ENCODE data around the gene AP3B1.

The AP3B1 gene

DNA sequence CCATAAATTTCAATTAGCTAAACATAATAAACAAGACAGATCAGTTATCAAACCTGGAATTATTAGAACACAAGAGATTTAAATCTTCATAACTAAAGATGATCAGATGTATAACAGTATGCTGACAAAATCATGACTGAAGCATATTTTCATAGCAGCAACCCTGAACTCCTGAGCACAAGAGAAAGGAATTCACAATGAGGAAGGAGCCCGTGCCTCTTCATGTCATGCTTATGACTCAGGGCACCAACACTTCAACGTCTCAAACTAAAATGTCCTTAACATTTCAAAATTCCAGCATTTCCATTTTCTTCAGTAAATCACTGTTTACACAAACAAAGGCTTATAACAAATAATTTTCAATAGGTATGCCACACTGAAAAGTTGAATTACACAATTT lies 6.7 kb downstream of the AP3B1 start:
- DNase-seq: no peak

DNA sequence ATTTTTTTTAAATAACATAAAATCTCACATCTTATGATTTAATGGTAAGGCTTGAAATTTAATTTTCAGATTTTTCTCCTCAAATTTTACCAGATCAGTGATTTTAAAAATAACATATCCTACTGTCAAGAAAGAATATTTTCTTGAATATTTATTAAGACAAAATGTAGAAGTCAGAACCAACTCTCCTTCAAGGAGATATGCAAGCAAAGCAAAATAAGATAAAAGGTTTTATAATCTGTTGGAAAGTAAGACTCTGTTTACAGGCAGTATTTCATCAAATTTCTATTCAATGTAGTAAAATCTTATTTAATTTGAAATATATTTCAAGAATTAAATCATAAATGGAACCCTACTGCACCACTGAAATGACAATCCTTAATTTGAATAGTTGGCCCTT lies 7.3 kb downstream of the AP3B1 start:
- DNase-seq: no peak

DNA sequence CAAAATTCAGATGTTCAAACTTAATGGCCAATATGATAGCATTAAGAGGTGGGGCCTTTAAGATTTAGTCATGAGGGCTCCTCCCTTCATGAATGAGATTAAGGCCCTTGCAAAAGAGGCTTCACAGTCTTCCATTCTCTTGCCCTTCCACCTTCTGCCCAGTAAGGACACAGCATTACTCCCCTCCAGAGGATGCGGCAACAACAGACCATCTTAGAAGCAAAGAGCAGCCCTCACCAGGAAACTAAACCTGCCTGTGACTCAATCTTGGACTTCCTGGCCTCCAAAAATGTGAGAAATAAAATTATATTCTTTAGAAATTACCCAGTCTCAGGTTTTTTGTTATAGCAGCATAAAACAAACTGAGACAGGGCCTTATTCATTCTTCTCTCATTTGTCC lies 8.2 kb downstream of the AP3B1 start:
- no peak for DNase-seq

DNA sequence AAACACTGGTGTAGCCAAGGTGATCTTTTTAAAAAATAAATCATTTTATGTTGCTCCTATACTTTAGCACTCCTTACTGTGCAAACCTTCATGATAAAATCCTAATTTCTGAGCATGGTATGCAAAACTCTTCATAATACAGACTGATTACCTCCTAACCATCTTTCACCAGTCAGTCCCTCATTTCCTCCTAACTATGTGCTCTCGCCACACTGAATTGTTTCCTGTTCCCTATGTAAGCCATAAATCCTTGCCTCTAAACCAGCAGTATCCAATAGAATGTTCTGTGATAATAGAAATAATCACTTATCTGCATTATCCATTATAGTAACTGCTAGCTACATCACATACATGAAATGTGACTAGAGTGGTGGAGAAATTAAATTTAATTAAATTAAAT lies 10.7 kb downstream of the AP3B1 start:
- DNase-seq: no peak

DNA sequence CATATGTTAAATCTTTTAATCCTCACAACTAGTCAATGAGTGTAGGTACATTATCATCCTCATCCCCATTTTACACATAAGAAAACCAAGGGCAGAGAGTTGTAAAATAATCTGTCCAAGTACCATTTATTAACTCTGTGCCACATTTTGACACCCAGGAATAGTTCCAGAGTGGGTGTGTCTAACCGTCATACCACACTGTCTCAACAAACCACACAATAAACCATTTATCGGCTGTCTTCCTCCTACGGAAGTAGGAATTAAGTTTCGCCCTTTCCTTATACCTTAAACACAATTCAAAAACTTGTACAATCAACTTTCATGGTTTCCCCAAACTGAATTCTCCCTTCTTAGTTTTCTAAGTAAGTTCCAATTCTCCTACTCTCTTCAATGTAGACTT lies 11.4 kb downstream of the AP3B1 start:
- DNase-seq: no peak

DNA sequence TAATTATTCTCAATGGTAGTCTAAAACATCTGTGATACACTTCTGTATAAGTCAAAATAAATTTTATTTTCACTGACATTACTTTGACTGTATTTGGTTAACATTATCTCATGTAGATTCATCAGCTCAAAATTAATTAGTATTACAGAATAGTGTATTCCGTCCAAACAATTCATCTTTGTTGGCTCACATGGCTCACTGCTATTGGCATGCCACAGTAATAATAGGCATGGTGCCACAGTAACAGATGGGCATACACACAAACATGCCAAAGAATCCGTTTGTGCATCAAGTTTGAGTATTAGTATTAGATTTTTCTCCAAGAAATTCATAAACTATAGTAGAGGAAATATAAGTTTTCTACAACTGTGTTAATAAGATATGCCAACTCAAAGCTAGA lies 14.2 kb downstream of the AP3B1 start:
- no peak for DNase-seq

DNA sequence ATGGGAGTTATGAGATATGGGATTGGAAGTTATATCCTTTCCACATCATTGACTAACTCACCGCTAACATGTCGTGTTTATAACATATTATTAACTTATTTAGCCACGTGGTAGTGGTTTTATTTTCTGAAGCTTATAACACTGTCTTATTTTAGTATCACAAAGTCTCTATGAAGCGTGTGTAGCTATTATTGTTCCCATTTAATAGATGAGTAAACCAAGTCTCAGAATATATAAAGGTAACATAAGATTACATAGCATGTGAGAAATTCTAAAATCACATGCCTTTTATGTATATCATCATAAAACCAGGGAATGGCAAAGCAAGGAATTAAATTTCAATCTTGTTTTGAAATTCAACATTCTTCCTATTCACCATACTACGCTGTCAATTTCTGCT lies 15.3 kb downstream of the AP3B1 start:
- no peak for DNase-seq

DNA sequence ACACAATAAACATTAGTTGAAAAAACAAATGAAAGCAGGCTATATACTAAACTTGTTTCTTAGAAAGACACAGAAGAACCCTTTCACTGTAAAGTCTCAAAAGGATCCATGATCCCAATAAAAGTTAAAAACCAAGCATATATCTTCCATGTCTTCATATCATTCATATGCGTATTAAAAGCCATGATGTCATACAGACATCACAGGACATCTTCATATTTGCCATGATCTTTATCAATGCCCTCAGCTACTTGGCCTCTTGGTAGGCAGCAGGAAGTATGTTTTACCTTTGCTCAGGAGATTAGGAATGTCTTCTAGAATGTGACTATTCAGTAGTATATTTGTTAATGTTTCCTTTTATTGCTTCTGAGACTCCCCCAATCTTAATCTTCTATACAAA lies 16.8 kb downstream of the AP3B1 start:
- no peak for DNase-seq

DNA sequence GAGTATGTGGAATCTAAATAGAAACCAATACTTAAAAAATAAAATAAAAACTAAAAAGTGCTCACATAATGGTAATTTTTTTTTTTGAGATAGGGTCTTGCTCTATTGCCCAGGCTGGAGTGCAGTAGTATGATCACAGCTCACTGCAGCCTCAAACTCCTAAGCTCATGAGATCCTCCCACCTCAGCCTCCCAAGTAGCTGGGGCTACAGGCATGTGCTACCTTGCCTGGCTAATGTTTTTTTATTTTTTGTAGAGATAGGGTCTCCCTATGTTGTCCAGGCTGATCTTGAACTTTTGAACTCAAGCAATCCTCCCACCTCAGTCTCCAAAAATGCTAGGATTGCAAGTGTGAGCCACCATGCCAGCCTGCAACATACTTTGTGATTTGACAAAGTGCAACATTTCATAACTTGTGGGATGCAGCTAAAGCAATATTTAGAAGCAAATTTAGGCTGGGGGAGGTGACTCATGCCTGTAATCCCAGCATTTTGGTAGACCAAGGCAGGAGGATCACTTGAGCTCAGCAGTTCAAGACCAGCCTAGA lies 18.4 kb downstream of the AP3B1 start:
- no peak for DNase-seq

DNA sequence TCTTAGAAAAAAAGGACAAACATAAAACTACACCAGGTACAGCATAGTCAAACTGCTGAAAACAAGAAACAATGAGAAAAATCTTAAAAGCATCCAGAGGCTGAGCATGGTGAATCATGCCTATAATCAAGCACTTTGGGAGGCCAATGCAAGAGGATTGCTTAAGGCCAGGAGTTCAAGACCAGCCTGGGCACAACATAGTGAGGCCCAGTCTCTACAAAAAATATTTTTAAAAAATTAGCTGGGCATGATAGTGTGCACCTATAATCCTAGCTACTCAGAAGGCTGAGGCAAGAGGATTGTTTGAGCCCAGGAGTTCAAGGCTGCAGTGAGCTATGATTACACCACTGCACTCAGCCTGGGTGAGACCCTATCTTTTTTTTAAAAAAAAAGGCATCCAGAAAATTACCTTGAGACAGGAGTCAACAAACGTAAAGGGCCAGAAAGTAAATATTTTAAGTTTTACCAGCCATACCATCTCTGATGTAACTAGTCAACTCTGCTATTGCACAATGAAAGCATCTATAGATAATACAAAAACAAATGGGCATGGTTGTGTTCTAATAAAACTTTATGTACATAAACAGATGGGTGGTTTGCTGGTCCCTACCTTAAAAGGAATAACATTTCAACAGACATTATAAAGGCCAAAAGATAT lies 19.8 kb downstream of the AP3B1 start:
- DNase-seq: no peak

DNA sequence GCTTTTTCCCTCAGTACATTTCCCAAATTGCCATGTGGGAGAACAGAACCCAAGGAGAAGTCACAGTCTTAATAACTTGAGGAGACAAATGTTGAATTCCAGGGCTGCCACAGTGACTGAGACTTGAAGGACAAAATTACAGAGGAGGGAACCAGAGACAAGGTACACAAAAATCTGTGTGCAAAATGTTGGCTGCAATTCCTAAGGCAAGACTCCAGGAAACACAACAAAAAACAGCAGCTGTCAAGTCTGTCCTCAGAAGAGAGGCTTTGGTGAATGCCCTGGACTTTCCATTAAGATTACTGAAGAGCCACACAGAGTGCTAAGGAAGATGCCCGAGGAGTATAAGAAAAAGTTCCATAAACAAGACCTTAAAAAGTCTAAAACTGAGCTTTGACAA lies 21.1 kb downstream of the AP3B1 start:
- DNase-seq: no peak

DNA sequence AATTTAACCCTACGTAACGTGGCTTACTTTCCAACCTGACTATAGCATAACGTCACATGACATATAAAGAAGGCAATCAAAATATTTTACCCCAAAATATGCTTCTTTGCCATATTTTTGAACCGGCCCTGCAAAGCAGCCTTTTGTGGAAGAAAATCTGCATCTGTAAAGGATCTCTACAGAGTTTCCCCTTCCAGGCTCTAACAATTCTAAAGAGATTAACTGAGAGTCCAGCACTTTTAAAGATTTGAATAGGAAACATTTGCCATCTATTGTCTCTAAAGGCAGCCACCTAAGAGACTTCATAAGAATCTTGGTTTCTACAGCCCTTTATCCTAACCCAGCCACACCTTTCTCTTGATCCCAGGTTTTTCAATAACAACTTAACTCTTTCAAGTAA lies 22.7 kb downstream of the AP3B1 start:
- no peak for DNase-seq

DNA sequence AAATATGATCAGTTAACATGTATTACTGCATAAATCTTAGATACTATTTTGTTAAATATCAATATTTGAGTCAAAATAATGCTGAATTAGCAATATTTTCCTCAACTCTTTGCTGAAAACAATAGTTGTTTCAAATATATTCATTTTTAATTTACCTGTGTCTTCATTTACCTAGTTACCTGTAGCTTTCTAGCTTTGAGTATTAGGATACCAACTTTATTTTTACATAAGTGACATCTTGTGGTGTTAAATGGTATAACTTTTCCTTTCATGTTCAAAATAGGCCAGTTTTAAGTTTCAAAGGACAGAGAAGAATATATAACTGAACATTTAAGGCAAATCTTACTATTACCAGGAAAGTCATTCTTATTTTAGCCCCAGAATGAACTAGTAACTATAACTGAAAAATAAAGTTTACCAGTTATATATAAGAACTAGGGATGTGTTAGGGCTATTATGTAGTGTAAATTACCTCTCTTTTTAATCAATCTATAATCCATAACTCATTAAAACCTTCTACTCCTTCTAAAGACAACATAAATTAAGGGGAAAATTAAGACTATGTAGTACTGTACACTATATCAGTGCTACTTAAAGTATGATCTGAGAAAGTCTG lies 25.3 kb downstream of the AP3B1 start:
- no peak for DNase-seq

DNA sequence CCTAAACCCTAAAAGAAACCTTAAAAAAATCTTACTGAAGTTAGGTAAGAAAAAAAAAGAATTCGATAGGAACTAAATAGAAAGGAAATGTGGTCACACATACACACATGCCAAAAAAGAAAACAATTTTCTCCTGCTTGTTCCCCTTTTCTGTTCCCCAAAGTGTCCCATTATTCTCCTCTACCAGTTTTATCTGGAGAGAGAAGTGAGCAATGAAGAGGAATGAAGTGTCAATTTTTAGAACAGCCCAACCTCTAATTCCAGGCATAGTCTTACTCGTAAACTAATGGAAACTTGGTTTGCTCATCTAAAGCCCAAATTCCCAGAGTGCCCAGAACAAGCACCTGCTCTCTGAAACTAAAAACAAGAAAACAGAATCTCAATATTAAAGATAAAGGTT lies 26.1 kb downstream of the AP3B1 start:
- DNase-seq: no peak

DNA sequence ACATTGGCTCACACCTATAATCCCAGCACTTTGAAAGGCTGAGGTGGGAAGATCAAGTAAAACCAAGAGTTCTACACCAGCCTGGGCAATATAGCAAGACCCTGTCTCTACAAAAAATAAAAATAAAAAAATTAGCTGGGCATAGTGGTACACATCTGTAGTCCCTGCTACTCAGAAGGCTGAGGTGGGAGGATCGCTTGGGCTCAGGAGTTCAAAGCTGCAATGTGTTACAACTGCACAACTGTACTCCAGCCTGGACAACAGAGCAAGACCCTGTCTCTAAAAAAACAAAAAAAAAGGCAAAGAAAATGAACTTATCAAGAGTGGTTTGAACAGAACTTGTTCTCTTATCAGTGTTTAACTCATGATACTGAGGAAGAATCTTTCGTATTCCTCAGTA lies 29.3 kb downstream of the AP3B1 start:
- no peak for DNase-seq

DNA sequence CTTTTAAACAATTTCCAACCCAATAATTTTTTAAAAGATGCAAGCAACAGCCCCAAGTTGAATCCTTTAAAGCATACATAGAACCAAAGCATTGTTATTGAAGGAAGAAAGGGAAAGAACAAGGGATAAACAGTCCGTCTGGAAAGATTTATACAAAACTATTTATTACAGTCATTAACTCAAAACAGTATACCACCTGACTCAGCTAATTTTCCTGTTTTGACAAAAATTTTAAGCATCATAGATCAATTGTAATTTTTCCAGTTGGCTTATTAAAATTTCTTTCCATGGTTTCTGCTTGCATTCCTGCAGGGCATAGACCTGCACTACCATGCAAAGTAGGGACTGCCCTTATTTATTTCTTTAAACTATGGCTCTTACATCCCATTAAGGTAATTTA lies 29.9 kb downstream of the AP3B1 start:
- no peak for DNase-seq

DNA sequence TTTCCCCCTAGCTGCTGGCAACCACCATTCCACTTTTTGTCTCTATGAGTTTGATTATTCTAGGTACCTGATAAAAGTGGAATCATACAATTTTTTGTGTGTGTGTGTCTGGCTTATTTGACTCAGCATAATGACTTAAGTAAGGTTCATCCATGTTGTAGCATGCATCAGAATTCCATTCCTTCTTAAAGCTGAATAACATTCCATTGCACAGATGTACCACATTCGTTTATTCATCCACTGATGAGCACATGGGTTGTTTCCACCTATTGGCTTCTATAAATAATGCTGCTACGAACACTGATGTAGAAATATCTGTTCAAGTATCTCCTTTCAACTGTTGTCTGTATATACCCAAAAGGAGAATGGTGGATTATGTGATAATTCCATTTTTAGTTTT lies 33.7 kb downstream of the AP3B1 start:
- DNase-seq: no peak

DNA sequence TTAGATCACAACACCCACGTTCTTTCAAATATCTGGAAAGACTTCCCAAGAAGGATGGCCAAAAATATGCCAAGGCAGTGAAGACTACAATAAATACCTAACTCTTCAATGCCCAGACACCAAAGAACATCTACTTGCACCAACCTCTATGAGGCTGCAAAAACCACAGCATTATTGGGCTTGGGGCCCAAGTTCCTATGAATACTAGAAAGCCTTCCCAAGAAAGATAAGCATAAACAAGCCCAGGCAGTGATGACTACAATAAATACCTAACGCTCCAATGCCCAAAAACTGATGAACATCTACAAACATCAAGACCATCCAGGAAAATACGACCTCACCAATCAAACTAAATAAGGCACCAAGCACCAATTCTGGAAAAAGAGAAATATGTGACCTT lies 41.3 kb downstream of the AP3B1 start:
- no peak for DNase-seq

DNA sequence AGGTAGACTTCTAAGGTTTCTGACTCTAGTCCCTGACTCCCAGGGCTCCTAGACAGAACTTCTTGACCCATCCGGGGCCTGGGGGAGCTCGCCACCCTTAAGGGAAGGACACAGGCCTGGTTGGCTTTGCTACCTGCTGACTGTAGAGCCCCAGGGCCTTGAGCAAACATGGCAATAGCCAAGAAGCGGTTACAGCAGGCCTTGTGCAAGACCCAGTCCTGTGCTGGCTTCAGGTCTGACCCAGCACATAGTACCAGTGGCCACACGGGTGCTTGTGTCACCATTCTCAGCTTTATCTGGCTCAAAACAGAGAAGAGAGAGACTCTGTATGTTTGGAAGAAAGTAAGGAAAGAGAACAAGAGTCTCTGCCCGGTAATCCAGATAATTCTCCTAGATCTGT lies 41.8 kb downstream of the AP3B1 start:
- no peak for DNase-seq

DNA sequence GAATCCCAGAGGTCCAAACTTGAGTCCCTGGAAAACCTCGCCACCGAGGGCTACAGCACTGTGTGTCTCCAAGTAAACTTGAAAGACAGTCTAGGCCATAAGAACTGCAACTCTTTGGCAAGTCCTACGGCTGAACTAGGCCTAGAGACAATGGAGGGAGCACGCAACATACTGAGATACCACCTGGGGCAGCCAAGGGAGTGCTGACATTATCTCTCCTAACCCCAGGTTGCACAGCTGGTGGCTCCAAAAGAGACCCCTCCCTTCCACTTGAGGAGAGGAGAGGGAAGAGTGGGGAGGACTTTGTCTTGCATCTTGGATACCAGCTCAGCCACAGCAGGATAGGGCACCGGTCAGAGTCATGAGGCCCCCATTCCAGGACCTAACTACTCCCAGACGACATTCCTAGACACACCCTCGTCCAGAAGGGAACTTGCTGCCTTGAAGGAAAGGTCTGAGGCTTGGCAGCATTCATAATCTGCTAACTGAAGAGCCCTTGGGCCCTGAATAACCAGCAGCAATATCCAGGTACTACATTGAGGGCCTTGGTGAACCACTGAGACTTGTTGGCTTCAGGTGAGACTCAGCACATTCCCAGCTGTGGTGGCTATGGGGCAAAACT lies 42.7 kb downstream of the AP3B1 start:
- no peak for DNase-seq

DNA sequence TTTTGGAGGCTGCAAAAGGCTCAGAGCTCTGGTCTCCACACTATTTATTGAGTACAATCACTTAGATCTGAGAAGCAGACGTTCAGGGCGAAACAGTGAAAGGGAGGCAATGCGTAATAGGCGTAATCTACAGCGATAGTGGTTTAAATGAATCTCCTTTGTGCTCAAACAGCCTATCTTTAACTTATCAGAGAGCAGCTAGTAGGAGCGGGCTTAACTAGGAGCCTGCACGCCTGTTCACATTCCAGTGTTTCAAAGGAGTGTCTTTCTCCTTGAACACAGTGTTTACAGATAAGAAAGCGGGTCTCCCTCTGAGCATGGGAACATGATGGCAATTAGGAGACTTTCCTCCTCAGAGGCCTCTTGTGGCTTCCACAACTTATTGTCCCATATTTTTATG lies 49.4 kb downstream of the AP3B1 start:
- no peak for DNase-seq

DNA sequence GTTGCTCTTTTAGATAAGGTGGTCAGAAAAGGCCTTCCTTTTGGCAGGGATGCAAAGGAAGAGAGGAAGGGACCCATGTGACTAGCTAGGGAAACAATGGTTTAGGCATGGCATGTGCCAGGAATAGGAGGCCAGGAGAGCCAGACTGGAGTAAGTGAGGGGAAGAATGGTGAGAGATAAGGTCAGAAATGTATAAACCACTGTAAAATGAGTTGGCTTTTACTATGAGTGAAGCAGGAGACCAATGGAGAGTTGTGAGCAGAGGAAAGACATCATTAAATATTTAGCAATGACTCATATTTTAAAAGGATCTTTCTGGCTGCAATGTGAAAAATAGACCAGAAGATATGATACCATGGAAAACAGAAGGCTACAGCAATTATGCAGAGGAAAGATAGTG lies 50.9 kb downstream of the AP3B1 start:
- DNase-seq: no peak

DNA sequence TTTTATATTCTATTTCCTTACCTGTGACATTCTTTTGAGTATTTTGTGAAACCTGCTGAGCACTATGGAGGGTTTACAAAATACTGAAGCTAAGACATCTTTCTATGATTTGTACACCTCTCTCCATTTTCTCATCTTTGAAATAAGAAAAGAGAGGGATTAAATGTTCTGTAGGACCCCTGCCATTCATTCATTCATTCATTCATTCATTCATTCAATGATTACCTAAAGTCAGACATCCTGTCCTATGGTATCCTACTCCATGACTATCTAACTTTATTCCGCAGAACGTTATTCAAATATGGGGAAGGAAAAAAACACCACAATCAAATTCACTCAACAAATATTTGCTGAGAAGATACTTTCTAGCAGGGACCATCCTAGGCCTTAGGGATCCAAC lies 51.4 kb downstream of the AP3B1 start:
- DNase-seq: no peak

DNA sequence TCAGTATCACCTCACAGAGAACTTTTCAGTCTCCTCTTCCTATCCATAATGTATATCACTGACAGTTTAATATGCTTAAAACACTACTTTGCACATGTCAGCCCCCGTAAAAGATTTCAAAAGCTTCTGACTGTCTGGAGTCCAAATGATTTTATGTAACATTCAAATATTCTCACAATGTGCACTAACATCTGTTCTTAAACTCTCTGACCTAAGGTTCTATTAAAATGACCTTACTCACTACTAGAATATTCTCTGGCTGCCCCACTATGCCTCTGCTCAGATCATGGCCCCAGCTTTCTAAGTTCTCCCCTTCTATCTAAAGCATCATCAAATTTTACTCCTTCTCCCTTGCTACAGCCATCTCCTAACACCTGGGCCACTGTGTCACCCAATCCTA lies 52.5 kb downstream of the AP3B1 start:
- DNase-seq: no peak

DNA sequence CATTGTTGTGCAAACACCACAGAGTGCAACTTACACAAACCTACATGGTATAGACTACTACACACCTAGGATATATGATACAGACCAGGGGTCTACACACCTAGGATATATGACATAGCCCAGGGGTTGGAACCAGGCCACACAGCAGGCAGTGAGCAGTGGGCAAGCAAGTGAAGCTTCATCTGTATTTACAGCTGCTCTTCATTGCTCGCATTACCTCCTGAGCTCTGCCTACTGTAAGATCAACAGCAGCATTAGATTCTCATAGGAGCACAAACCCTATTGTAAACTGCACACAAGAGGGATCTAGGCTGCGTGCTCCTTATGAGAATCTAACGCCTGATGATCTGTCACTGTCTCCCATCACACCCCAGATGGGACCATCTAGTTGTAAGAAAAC lies 56.6 kb downstream of the AP3B1 start:
- DNase-seq: no peak

All from NK-92 treated with Interleukin-12 subunit alpha and Interleukin-12 subunit beta, amount 100 ng/mL, for 24 hours (cell line).